Body of pancreas (tissue), 4 donors: ENCODE measurements around the gene EMC1. TPM values are rescaled to one million over a fixed set of nuclear protein-coding genes. Genes with fewer than 3 reads are reported as not detected.
"Not testable (repeated sequence)": the region's sequence is repeated elsewhere in the genome, so short reads cannot be mapped to it uniquely, and the experiment has no call there.

Experiments used
- ATAC-seq: fragments of 150-250 bp; one replicate; pipeline ENCODE4 v1.9.1; 2016
- DNase-seq, 4 donors: peaks; one replicate each; pipeline ENCODE4 v3.0.0-alpha.2; 2019
- H3K27ac ChIP-seq, 4 donors: fragments of 200-600 bp; sonication (generic); 1 replicate in 3 of 4; 2 replicates in 1 of 4; pipeline versions ENCODE4 v1.5.1 to v1.6.1; 2016 to 2019; ENCODE audit warnings: mild to moderate bottlenecking in 1 of 4, mixed read lengths in 1 of 4, moderate library complexity in 1 of 4
- H3K27me3 ChIP-seq, 2 donors: fragments of 200-600 bp; sonication (generic); one replicate each; pipeline ENCODE4 v1.6.0; 2016; ENCODE audit warnings: mild to moderate bottlenecking in 1 of 2
- H3K36me3 ChIP-seq, 2 donors: fragments of 200-600 bp; sonication (generic); replicated peaks in 1 of 2; 2 replicates each; pipeline ENCODE4 v1.5.1; 2016; ENCODE audit warnings: low read depth in 2 of 2; ENCODE audit not compliant: insufficient read depth in 1 of 2
- H3K4me1 ChIP-seq: fragments of 200-600 bp; sonication (generic); one replicate; pipeline ENCODE4 v1.6.0; 2016
- H3K4me3 ChIP-seq, 2 donors: fragments of 200-600 bp; sonication (generic); 1 replicate in 1 of 2; 2 replicates in 1 of 2; pipeline ENCODE4 v1.5.1; 2016 to 2019
- H3K9me3 ChIP-seq, 3 donors: fragments of 200-600 bp; sonication (generic); 1 replicate in 2 of 3; 2 replicates in 1 of 3; pipeline ENCODE4 v1.5.1; 2016
- CTCF ChIP-seq, 7 experiments: fragments of 450-650 bp in 4 of 7; fragments of 200-600 bp in 3 of 7; sonication (generic) in 3 of 7; IDR thresholded peaks; one replicate each; pipeline ENCODE4 v1.5.1; 2016 to 2019; ENCODE audit warnings: antibody characterized with exemption in 7 of 7
- POLR2A ChIP-seq, 3 donors: fragments of 450-650 bp; IDR thresholded peaks; one replicate each; pipeline ENCODE4 v1.6.1; 2016; ENCODE audit warnings: antibody characterized with exemption in 3 of 3, mild to moderate bottlenecking in 2 of 3
- WGBS, 2 donors: methylation state at CpG; one replicate each; pipeline ENCODE4 v1.1.5; 2017; 5-methylcytosine and 5-hydroxymethylcytosine counted together
- intact Hi-C: fragments of 100-400 bp; cut with DNase I; formaldehyde crosslinking; loops from one replicate; pipeline ENCODE4 v1.15.1; 2023
- total RNA-seq, 2 donors: library from RNA; depleted of rRNA; stranded (reverse); fragments of >200 nt; gene quantifications; one replicate each; pipeline ENCODE4 v1.1.0, GENCODE V29; 2016

Gene EMC1
- total RNA-seq, 2 donors from 2014 or later = 15.3 to 23.7 TPM

GRCh38 chr1:19189270-19189669, 62.1 kb downstream of the EMC1 start:
- Histone ChIP-seq H3K4me3 (no peak overlapping the region), H3K4me1 (no peaks in the 10 kb centered on the region), H3K27me3 (no peaks in the 10 kb centered on the region), H3K27ac (no peak overlapping the region), H3K9me3 (no peaks in the 10 kb centered on the region), H3K36me3 (peaks cover 12 to 46% of the 10 kb centered on the region in 2 donors)
- ATAC-seq = no peak
- TF ChIP-seq CTCF (IDR thresholded peaks at IDR 0.05) (no peak), POLR2A (IDR thresholded peaks at IDR 0.05) (no peak)
- 88 to 95% methylated on average over 3 of the region's 3 CpGs for WGBS, 2 donors
- no peak for DNase-seq
- intact Hi-C loops = no loop called here

GRCh38 chr1:19187852-19188251, 63.5 kb downstream of the EMC1 start:
- Histone ChIP-seq H3K9me3 (no peaks in the 10 kb centered on the region), H3K27ac (no peak overlapping the region), H3K4me1 (no peaks in the 10 kb centered on the region), H3K4me3 (no peak overlapping the region), H3K27me3 (no peaks in the 10 kb centered on the region), H3K36me3 (peaks cover 12 to 50% of the 10 kb centered on the region in 2 donors)
- ATAC-seq (no peak), DNase-seq (no peak)
- intact Hi-C loops = no loop called here
- TF ChIP-seq CTCF (IDR thresholded peaks at IDR 0.05) = no peak
- no peak for TF ChIP-seq POLR2A (IDR thresholded peaks at IDR 0.05)

- H3K27me3 ChIP-seq = no peaks in the 10 kb centered on the region
- DNase-seq = no peak
- intact Hi-C loops = no loop called here
- no peaks in the 10 kb centered on the region for H3K9me3 ChIP-seq
- H3K4me1 ChIP-seq = no peaks in the 10 kb centered on the region
- ATAC-seq = no peak
- TF ChIP-seq CTCF (IDR thresholded peaks at IDR 0.05) (no peak), POLR2A (IDR thresholded peaks at IDR 0.05) (no peak)
- no peak overlapping the region for H3K27ac ChIP-seq
- H3K4me3 ChIP-seq = no peak overlapping the region
- 91 to 95% methylated on average over 2 of the region's 2 CpGs for WGBS, 2 donors
- peaks cover 4 to 41% of the 10 kb centered on the region in 2 donors for H3K36me3 ChIP-seq
Measured at GRCh38 chr1:19186001-19186400, 65.3 kb downstream of the EMC1 start.

- ATAC-seq (no peak), DNase-seq (no peak)
- Histone ChIP-seq H3K9me3 (no peaks in the 10 kb centered on the region), H3K27ac (no peak overlapping the region), H3K4me1 (no peaks in the 10 kb centered on the region), H3K36me3 (peaks cover 8 to 40% of the 10 kb centered on the region in 2 donors), H3K4me3 (no peak overlapping the region), H3K27me3 (no peaks in the 10 kb centered on the region)
- 93 to 98% methylated on average over 5 of the region's 5 CpGs for WGBS, 2 donors
- TF ChIP-seq CTCF (IDR thresholded peaks at IDR 0.05) = no peak
- no peak for TF ChIP-seq POLR2A (IDR thresholded peaks at IDR 0.05)
- intact Hi-C loops = no loop called here
Measured at GRCh38 chr1:19182223-19182622, 69.1 kb downstream of the EMC1 start.

GRCh38 chr1:19180265-19180657, 71.1 kb downstream of the EMC1 start:
- intact Hi-C loops = not testable (repeated sequence)

More at GRCh38 chr1:19180265-19180657, 71.1 kb downstream of the EMC1 start:
- not testable (repeated sequence) for H3K27ac ChIP-seq, H3K27me3 ChIP-seq, H3K4me1 ChIP-seq, H3K9me3 ChIP-seq, H3K4me3 ChIP-seq, ATAC-seq, DNase-seq
- H3K36me3 ChIP-seq = peaks cover 17 to 41% of the 10 kb centered on the region in 2 donors
- 82 to 98% methylated on average over 8 of the region's 8 CpGs for WGBS, 2 donors
